Kidney (tissue), 14 donors: Measurements from ENCODE around the gene PCA3. TPM values are rescaled to one million over a fixed set of nuclear protein-coding genes. Genes with fewer than 3 reads are reported as not detected.

Experiments used
- DNase-seq, 5 donors: peaks; one replicate each; pipeline ENCODE4 v3.0.0-alpha.2; 2013 to 2020
- FAIRE-seq: peaks from 2 replicates; lab custom pipeline; 2012; peaks lifted over from hg19 to GRCh38; lab: Jason Lieb, UNC
- H3K27ac ChIP-seq, 2 donors: one replicate each; pipeline ENCODE4 v1.7.0; 2013; ENCODE audit warnings: low read depth in 2 of 2, low read length in 2 of 2, inconsistent platforms in 1 of 2
- H3K27me3 ChIP-seq: one replicate; pipeline ENCODE4 v1.7.1; 2013; ENCODE audit warnings: low read length, inconsistent platforms; ENCODE audit not compliant: control insufficient read depth, insufficient read depth
- H3K36me3 ChIP-seq, 3 donors: one replicate each; pipeline versions ENCODE4 v1.7.0 to v1.7.1; 2013; ENCODE audit warnings: low read length in 3 of 3, control low read depth in 1 of 3, inconsistent platforms in 1 of 3; ENCODE audit not compliant: insufficient read depth in 3 of 3, control insufficient read depth in 2 of 3
- H3K4me1 ChIP-seq, 3 donors: one replicate each; pipeline versions ENCODE4 v1.7.0 to v1.7.1; 2013; ENCODE audit warnings: low read length in 3 of 3, inconsistent platforms in 1 of 3, low read depth in 1 of 3; ENCODE audit not compliant: control insufficient read depth in 2 of 3, insufficient read depth in 2 of 3
- H3K4me3 ChIP-seq, 3 donors: one replicate each; pipeline versions ENCODE4 v1.7.0 to v1.8.1; 2013; ENCODE audit warnings: low read length in 3 of 3, control low read depth in 1 of 3, inconsistent platforms in 1 of 3
- H3K9ac ChIP-seq, 3 donors: one replicate each; pipeline versions ENCODE4 v1.7.0 to v1.7.1; 2013; ENCODE audit warnings: low read length in 3 of 3, control low read depth in 1 of 3, inconsistent platforms in 1 of 3
- H3K9me3 ChIP-seq, 3 donors: one replicate each; pipeline versions ENCODE4 v1.7.0 to v1.7.1; 2013; ENCODE audit warnings: low read length in 3 of 3, control low read depth in 1 of 3, inconsistent platforms in 1 of 3; ENCODE audit not compliant: control insufficient read depth in 2 of 3, insufficient read depth in 1 of 3
- intact Hi-C: fragments of 100-400 bp; cut with DNase I; formaldehyde crosslinking; loops from one replicate; pipeline ENCODE4 v1.11.1; 2022
- polyA plus RNA-seq: library from polyadenylated mRNA; stranded (reverse); fragments of 350-450 nt; fragmentation: Illumina TruSeq; extraction: RNeasy Lipid Tissue Mini Kit (QIAGEN cat#74804); gene quantifications from one replicate; pipeline ENCODE4 v1.2.3, GENCODE V29; 2014; ENCODE audit warnings: low read depth, low replicate concordance; ENCODE audit not compliant: insufficient read depth
- total RNA-seq: library from RNA; stranded (reverse); fragmentation: NEBNext Ultra II Directional; extraction: Animal tissue kit (Norgen Biotek cat#: 25700); gene quantifications from one replicate; pipeline ENCODE4 v1.2.1, GENCODE V29; 2021
- TF ChIP-seq, protein P1 (sequence below): IDR thresholded peaks from 3 replicates; pipeline ENCODE4 v1.5.1; 2012; ENCODE audit warnings: mild to moderate bottlenecking, moderate library complexity, borderline replicate concordance; ENCODE audit not compliant: insufficient read depth; ENCODE audit errors: extremely low read depth
- donor health status: control.
- donor health status: control.
- donor health status: control.
- donor health status: control.
- donor health status: control.
- donor health status: DM: yes; HTN: yes; CAD: no.
- donor health status: Normal renal cell carcinoma (clear cell type).

PCA3 gene
- total and polyA plus RNA-seq, 2 donors from 2014 or later = 0.11 TPM; not detected in 1

- no peak overlapping the region for H3K9ac ChIP-seq
- no peak overlapping the region for H3K27ac ChIP-seq
- no peaks in the 10 kb centered on the region for H3K36me3 ChIP-seq
- H3K4me3 ChIP-seq = no peak overlapping the region
- no peaks in the 10 kb centered on the region for H3K9me3 ChIP-seq
- DNase-seq (no peak), FAIRE-seq (no peak)
- intact Hi-C loops = loop anchor here (10.0 kb wide), 1 partner anchor 194 kb away; no protein-coding TSS in a partner anchor
- TF ChIP-seq, protein P1, sequence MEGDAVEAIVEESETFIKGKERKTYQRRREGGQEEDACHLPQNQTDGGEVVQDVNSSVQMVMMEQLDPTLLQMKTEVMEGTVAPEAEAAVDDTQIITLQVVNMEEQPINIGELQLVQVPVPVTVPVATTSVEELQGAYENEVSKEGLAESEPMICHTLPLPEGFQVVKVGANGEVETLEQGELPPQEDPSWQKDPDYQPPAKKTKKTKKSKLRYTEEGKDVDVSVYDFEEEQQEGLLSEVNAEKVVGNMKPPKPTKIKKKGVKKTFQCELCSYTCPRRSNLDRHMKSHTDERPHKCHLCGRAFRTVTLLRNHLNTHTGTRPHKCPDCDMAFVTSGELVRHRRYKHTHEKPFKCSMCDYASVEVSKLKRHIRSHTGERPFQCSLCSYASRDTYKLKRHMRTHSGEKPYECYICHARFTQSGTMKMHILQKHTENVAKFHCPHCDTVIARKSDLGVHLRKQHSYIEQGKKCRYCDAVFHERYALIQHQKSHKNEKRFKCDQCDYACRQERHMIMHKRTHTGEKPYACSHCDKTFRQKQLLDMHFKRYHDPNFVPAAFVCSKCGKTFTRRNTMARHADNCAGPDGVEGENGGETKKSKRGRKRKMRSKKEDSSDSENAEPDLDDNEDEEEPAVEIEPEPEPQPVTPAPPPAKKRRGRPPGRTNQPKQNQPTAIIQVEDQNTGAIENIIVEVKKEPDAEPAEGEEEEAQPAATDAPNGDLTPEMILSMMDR = no peak
- H3K4me1 ChIP-seq = no peaks in the 10 kb centered on the region
- no peaks in the 10 kb centered on the region for H3K27me3 ChIP-seq
These were observed 36.7 kb downstream of the PCA3 start for GRCh38 chr9:76800901-76801300.

- no peaks in the 10 kb centered on the region for H3K36me3 ChIP-seq
- no peaks in the 10 kb centered on the region for H3K9me3 ChIP-seq
- H3K9ac ChIP-seq = no peak overlapping the region
- no peak overlapping the region for H3K27ac ChIP-seq
- H3K4me1 ChIP-seq = no peaks in the 10 kb centered on the region
- no peak overlapping the region for H3K4me3 ChIP-seq
- FAIRE-seq (no peak), DNase-seq (no peak)
- intact Hi-C loops = loop anchor here (10.0 kb wide), 1 partner anchor 192 kb away; no protein-coding TSS in a partner anchor
- TF ChIP-seq, protein P1 = no peak
- H3K27me3 ChIP-seq = no peaks in the 10 kb centered on the region
These were observed 38.8 kb downstream of the PCA3 start for GRCh38 chr9:76803083-76803482.

GRCh38 chr9:76803762-76804161 is 39.5 kb downstream of the PCA3 start:
- no peak for FAIRE-seq
- intact Hi-C loops = loop anchor here (10.0 kb wide), 1 partner anchor 191 kb away; no protein-coding TSS in a partner anchor

More at GRCh38 chr9:76803762-76804161, 39.5 kb downstream of the PCA3 start:
- H3K9me3 ChIP-seq = no peaks in the 10 kb centered on the region
- no peaks in the 10 kb centered on the region for H3K27me3 ChIP-seq
- H3K27ac ChIP-seq = no peak overlapping the region
- H3K4me1 ChIP-seq = no peaks in the 10 kb centered on the region
- H3K36me3 ChIP-seq = no peaks in the 10 kb centered on the region
- no peak for DNase-seq
- H3K9ac ChIP-seq = no peak overlapping the region
- H3K4me3 ChIP-seq = no peak overlapping the region
- TF ChIP-seq, protein P1 = no peak
